ENCODE results near the gene GNAQ.

Gene GNAQ

GRCh38 chr9:77847059-77847499 lies 184.5 kb downstream of the GNAQ start:
- no peak overlapping the region for H3K27ac ChIP-seq
- TF ChIP-seq ZFX (IDR thresholded peaks at IDR 0.05; ENCODE audit: borderline replicate concordance) (no peak), CTCF (IDR thresholded peaks at IDR 0.05) (no peak)

- no peak for TF ChIP-seq CTCF (IDR thresholded peaks at IDR 0.05)
- no peak for TF ChIP-seq ZFX (IDR thresholded peaks at IDR 0.05; ENCODE audit: borderline replicate concordance)
- no peak overlapping the region for H3K27ac ChIP-seq
Observed at GRCh38 chr9:77844415-77844814, 187.2 kb downstream of the GNAQ start.

- no peak overlapping the region for H3K27ac ChIP-seq
- no peak for TF ChIP-seq ZFX (IDR thresholded peaks at IDR 0.05; ENCODE audit: borderline replicate concordance)
- no peak for TF ChIP-seq CTCF (IDR thresholded peaks at IDR 0.05)
Observed at GRCh38 chr9:77843871-77844155, 187.8 kb downstream of the GNAQ start.

GRCh38 chr9:77843076-77843870 lies 188.3 kb downstream of the GNAQ start:
- TF ChIP-seq ZFX (IDR thresholded peaks at IDR 0.05; ENCODE audit: borderline replicate concordance) = no peak
- no peak for TF ChIP-seq CTCF (IDR thresholded peaks at IDR 0.05)
- H3K27ac ChIP-seq = no peak overlapping the region

- H3K27ac ChIP-seq = no peak overlapping the region
- no peak for TF ChIP-seq ZFX (IDR thresholded peaks at IDR 0.05; ENCODE audit: borderline replicate concordance)
- TF ChIP-seq CTCF (IDR thresholded peaks at IDR 0.05) = peak; percentile 65
Observed at GRCh38 chr9:77841739-77842386, 189.7 kb downstream of the GNAQ start.

- TF ChIP-seq CTCF (IDR thresholded peaks at IDR 0.05) (no peak), ZFX (IDR thresholded peaks at IDR 0.05; ENCODE audit: borderline replicate concordance) (no peak)
- H3K27ac ChIP-seq = peak overlapping the region; percentile 40
Observed at GRCh38 chr9:77839459-77840140, 192.0 kb downstream of the GNAQ start.

GRCh38 chr9:77838986-77839385 lies 192.6 kb downstream of the GNAQ start:
- no peak for TF ChIP-seq CTCF (IDR thresholded peaks at IDR 0.05)
- no peak for TF ChIP-seq ZFX (IDR thresholded peaks at IDR 0.05; ENCODE audit: borderline replicate concordance)
- H3K27ac ChIP-seq = peak overlapping the region; percentile 40; the same call in 1 of the 2 replicates

Measured in 22Rv1 (cell line).